GM20000 (cell line): ENCODE data around the gene NRN1L.

ENCODE experiments used
- DNase-seq: peaks from one replicate; pipeline ENCODE4 v3.0.0; 2012; ENCODE audit warnings: low spot score
- CTCF ChIP-seq: IDR thresholded peaks from 2 replicates; pipeline ENCODE4 v1.5.1; 2012; ENCODE audit warnings: mild to moderate bottlenecking, control low read depth; ENCODE audit errors: extremely low read depth, missing control alignments

The NRN1L gene

GRCh38 chr16:67934306-67935100, 49.8 kb downstream of the NRN1L start:
- DNase-seq: no peak
- no peak for TF ChIP-seq CTCF

GRCh38 chr16:67935101-67935401, 50.4 kb downstream of the NRN1L start:
- DNase-seq: no peak

GRCh38 chr16:67935402-67936123, 50.9 kb downstream of the NRN1L start:
- TF ChIP-seq CTCF: no peak
- DNase-seq: peak; percentile 96

More at GRCh38 chr16:67935101-67935401, 50.4 kb downstream of the NRN1L start:
- TF ChIP-seq CTCF: no peak
